Right lung (tissue), 5 donors: ENCODE measurements around the gene BSND. TPM values are rescaled to one million over a fixed set of nuclear protein-coding genes. Genes with fewer than 3 reads are reported as not detected.
"Not testable (repeated sequence)": the region's sequence is repeated elsewhere in the genome, so short reads cannot be mapped to it uniquely, and the experiment has no call there.

Source experiments
- DNase-seq, 2 donors: peaks; one replicate each; pipeline ENCODE4 v3.0.0-alpha.2; 2013
- polyA plus RNA-seq, 5 donors: library from polyadenylated mRNA; unstranded; fragments of 120-200 nt; gene quantifications; one replicate each; pipeline versions ENCODE4 v1.2.1 to v1.2.3, GENCODE V29; 2013; ENCODE audit warnings: inconsistent platforms in 1 of 5, low replicate concordance in 1 of 5; ENCODE audit not compliant: insufficient read length in 5 of 5, insufficient read depth in 1 of 5

Gene BSND
- polyA plus RNA-seq, 5 donors = 0.04 to 0.13 (median 0.06) TPM; not detected in 2

DNA sequence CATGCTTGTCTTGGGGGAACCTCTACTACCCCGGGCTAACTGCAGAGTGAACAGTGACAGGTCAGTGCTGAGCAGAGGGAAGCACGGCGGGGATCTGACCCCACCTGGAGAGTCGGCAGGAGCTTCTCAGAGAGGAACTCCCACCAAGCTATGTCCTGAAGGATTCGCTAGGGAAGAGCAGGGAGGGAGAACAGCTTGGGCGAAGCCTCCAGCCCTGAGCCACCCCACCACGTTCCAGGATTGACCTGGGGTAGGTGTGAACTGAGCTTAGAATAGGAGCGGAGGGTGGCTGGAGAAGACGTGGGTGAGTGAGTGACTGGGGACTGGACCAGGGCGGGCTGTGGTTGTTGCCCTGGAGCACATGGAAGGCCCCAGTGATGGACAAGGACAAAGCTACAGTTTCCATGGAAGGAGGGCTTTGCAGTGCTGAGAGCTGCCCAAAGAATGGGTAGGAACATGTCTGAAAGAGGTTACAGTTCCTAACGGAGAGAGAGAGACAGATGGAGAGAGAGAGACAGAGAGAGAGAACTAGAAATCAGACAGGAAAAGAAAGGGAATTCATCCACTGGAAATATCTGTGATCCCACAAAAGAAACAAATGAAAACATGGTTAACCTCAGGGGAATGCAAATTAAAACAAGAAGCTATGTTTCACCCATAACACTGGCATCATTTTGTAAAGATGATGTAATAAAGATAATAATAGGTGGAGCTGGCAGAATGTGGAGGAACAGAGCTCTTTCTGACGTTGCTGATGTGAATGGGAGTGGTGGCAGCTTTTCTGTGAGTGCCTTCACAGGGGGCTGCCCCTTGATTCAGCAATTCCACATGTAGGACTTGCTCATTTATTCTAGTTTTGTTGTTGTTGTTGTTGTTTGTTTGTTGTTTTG lies 17.2 kb downstream of the BSND start:
- DNase-seq = no peak

DNA sequence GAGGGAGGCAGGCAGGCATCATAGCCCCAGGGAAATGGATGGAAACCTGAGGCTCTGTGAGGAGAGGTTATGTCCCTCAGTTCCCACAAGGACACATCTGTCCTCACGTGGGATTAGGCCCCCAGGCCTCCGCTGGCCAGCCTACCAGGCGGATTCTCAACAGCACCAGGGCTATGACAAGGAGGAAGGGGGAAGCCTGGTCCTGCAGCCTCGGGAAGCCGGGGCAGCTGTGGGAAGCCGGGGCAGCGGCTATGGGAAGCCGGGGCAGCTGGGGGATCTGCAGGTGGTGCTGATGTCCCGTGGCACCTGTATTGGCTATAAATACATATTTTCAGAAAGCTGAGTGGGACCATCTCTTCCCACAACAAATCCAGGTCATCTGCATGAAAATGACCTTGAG lies 19.7 kb downstream of the BSND start:
- DNase-seq = no peak

DNA sequence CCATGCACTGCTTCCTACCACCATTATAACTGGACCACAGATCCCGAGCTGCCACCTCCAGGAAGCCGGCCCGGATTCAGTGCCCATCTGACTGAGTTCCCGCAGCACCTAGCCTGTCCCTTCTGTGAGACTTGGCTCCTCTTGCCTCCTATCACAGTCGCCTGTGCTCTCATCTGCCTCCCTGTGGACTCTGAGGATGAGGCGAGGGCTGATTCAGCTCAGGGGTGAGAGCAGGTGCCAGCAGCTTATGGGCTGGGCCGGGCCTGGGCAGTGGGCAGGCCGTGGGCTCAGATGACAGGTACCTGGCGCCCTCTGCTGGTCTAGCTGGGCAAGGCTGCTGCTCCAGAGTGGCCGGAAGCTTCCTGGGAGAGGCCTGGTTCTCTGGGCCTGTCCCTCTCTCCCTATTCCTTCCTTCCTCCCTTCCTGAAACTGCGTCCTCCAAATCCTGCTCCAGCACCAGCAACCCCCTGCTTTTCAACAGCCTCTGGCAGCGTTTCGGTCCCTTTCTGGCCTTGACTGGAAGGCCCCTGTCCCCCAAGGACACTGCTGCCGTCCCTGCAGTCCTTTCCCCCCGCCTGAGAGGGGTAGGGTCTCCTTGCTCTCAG lies 23.3 kb downstream of the BSND start:
- DNase-seq = peak; percentile 50 to 65

DNA sequence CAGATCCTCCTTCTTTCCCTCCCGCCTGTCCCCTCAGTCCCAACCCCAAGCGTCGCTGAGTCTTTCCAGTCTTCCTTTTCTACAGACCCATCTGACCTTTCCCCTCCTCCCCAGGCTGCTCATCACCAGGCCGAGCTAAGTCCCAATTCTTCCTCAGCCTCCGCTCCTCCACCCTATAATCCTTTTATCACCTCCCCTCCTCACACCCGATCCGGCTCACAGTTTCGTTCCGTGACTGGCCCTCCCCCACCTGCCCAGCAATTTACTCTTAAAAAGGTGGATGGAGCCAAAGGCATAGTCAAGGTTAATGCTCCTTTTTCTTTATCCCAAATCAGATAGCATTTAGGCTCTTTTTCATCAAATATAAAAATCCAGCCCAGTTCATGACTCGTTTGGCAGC lies 25.4 kb downstream of the BSND start:
- DNase-seq = not testable (repeated sequence)

DNA sequence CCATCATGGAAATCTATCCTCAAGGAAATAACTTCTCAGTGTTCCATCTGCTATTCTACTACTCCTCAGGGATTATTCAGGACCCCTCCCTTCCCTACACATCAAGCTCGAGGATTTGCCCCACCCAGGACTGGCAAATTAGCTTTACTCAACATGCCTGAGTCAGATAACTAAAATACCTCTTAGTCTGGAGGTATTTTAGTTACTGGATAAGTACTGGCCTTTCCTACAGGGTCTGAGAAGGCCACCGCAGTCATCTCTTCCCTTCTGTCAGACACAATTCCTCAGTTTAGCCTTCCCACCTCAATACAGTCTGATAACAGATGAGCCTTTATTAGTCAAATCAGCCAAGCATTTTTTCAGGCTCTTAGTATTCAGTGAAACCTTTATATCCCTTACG lies 27.9 kb downstream of the BSND start:
- not testable (repeated sequence) for DNase-seq

DNA sequence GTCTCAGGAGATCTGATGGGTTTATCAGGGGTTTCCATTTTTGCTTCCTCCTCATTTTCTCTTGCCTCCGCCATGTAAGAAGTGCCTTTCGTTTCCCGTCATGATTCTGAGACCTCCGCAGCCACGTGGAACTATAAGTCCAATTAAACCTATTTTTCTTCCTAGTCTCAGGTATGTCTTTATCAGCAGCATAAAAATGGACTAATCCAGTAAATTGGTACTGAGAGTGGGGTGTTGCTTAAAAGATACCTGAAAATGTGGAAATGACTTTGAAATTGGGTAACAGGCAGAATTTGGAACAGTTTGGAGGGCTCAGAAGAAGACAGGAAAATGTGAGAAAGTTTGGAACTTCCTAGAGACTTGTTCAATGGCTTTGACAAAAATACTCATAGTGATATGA lies 32.4 kb downstream of the BSND start:
- not testable (repeated sequence) for DNase-seq

DNA sequence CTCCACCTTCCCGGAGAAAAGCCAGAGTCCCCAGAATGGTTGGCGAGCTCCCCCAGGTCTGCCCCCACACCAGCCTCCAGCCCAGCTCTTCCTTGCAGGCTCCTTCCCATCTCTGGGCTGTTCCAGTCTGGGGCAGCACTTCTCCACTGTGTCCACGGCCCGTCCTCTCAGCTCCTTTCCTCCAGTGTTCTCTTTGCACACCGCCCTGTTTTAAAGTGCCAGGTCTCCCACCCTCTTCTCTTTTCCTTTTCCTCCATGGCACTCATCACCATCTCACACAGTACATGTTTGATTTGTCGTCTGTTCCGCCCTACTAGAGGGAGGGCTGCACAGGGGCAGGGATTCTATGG lies 34.5 kb downstream of the BSND start:
- DNase-seq = no peak

DNA sequence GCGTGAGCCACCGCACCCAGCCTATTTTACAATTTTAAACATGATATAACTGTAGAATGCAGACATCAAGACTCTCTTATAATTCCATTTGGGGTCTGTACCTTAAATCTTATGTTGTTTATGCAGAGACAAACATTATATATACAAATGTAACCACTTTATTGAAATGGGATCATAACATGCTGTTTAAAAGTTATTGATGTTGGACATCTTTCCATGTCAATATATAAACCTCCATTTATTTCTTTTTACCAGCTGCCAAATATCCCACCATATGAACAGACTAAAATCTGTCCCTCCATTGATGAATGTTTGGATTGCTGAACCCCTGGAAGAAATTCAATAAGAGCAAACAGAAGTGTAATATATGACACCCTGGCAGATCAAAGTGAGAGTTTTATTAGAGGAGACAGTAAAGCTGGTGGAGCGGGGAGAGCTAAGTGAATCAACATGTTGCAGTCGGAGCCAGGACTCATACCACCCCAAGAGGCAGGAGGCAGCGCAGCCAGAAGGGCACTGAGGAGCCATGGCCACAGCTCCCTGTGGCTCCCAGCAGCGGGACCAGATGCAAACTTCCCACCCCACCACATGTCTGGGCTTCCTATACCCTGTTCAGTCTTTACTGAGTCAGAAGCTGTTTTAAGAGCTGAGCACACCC lies 35.9 kb downstream of the BSND start:
- no peak for DNase-seq

DNA sequence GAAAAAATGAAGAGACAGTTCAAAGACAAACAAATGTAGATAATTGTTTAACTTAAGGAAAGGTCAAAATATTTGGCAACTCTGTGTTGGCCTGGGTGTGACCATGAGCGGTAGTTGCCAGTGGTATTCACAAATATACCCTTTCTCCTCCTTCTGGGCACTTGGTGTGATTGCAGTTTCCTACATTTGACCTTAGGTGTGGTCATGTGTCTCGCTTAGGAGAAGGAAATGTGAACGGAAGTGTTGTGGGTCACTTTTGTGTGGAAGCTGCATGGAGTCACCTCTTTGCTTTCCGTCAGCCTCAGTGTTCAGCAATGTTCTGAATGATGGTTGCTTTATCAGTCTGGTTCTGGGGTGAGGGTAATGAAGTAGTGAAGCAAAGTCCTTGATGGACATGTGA lies 37.2 kb downstream of the BSND start:
- DNase-seq = no peak

DNA sequence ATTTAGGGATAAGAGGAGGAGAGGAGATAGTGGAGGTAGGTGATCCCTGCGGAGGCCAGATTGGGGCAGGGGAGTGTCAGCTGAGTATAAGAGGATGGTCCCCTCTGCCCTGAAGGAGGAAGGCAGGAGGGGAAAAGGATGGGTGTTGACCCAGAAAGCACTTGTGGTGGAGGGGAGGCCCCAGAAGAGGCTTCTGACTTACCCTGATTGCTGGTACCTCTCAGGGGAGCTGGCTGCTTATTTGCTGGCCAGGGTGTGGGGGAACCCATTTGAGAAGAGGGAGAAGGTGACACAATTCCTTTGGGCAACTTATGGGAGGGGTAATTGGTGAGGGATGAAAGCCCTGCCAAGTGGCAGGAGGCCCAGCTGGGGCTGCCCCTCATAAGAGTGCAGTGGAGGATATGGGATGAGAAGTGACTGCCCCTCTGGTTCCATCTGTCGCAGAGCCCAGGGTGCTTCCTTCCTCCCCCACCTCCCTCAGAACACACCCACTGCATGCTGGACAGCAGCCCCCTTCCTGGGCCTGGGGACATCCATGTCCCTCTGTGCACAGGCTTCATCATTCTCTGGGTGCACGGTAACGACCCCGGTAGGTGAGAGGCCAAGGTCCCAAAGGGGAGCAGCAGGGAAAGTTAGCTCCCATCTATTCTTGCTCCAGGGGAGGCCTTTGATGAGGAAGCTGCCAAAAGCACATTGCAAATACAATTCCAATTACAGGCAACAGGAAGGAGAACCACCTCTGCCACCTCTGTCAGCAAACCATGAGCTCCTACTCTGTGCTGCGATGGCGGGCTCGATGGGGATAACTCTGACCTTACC lies 39.2 kb downstream of the BSND start:
- no peak for DNase-seq

DNA sequence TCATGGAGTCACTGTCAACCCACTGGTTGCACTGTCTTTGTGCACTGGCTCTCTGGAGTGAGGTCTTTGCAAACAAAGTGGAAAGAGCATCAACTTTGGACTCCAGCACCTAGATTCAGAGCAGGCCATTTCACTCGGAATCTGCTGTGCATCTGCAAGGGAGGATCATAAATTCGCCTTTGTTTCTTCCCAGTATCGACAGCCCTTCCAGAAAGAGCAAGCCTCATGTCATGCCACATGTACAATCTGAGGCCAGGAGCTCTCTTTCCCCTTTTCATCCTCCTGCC lies 39.8 kb downstream of the BSND start:
- no peak for DNase-seq

DNA sequence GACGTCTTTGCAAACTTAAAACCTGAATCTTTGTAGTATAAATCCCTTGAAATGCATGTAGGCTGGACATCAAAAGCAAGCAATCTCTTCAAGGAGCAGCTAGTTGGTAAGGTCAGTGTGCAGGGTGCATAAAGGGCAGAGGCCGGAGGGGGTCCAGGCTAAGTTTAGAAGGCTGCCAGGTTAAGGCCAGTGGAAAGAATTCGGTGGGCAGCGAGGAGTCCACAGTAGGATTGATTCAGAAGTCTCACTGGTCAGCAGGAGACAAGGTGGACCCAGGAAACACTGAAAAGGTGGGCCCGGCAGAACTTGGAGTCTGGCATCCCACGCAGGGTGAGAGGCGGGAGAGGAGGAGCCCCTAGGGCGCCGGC lies 40.2 kb downstream of the BSND start:
- DNase-seq = no peak

DNA sequence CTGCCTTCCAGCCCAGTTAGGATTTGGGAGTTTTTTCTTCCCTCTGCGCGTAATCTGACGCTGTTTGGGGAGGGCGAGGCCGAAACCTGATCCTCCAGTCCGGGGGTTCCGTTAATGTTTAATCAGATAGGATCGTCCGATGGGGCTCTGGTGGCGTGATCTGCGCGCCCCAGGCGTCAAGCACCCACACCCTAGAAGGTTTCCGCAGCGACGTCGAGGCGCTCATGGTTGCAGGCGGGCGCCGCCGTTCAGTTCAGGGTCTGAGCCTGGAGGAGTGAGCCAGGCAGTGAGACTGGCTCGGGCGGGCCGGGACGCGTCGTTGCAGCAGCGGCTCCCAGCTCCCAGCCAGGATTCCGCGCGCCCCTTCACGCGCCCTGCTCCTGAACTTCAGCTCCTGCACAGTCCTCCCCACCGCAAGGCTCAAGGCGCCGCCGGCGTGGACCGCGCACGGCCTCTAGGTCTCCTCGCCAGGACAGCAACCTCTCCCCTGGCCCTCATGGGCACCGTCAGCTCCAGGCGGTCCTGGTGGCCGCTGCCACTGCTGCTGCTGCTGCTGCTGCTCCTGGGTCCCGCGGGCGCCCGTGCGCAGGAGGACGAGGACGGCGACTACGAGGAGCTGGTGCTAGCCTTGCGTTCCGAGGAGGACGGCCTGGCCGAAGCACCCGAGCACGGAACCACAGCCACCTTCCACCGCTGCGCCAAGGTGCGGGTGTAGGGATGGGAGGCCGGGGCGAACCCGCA lies 40.8 kb downstream of the BSND start, which contains the start of gene PCSK9:
PCSK9 (plus strand) TSS at position 207 of the 741 bp plus-strand sequence; CDS start at position 497, 290 bp downstream.
- DNase-seq = peak; percentile 22 to 49

DNA sequence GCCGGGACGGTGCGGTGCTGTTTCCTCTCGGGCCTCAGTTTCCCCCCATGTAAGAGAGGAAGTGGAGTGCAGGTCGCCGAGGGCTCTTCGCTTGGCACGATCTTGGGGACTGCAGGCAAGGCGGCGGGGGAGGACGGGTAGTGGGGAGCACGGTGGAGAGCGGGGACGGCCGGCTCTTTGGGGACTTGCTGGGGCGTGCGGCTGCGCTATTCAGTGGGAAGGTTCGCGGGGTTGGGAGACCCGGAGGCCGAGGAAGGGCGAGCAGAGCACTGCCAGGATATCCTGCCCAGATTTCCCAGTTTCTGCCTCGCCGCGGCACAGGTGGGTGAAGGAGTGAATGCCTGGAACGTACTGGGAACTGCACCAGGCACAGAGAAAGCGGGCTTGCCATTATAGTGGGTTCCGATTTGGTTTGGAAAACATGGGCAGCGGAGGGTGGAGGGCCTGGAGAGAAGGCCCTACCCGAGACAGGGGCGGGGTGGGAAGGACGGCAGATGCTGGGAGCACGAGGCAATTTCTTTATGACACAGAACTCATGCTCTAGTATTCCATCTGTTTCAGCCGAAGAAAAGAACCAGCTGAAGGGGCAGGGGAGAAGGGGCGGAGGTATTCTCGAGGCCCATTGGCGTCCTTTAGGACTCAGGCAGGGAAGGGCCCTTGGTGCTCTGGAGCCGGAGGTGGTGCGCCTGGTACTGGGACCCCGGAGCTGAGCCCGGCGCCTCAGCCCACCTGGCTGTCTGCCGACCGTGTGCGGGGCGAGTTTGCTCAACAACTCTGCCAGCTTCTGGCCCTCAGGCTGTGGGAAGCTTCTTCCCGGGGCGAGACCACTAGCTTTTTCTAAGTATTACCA lies 41.6 kb downstream of the BSND start:
- no peak for DNase-seq

DNA sequence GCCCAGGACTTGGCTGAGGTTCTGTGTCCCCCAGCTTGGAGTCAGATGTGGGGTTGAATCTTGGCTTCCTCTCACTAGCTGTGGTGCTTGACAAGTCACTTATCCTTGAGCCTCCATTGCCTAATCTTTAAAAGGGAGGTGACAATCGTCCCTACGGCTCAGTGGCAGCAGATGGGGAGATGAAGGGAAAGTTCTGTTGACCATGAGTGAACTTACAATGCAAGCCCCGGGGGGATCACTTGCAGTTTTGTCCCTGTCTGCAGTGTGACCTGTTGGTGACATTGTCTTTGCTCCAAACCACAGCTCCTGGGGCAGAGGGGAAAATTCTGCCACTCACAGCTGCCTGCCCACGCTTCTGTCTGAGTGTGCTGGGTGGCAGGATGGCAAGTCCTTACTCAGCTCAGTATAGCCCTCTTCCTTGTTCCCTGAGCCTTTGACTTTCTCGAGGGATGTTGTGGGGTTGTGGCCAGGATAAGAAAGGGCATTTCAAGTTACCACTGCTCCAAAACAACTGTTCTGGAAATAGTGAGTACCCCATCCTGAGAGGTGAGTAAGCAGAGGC lies 42.3 kb downstream of the BSND start:
- no peak for DNase-seq

DNA sequence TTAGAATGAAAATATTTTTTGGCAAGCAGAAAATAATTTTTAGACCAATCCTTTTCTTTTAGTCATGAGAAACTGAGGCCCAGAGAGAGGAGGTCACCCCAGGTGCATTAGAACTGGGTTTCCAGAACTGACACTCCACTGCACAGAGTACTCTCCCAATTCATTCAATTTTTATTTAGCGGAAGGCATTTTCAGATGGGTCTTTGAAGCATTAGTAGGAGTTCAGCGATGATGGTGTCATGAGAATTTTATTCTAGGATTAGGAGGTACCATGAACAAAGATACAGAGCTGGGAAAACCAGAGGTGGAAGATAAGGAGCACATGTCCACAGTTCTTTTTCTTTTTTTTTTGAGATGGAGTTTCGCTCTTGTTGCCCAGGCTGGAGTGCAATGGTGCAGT lies 42.9 kb downstream of the BSND start:
- DNase-seq = no peak

DNA sequence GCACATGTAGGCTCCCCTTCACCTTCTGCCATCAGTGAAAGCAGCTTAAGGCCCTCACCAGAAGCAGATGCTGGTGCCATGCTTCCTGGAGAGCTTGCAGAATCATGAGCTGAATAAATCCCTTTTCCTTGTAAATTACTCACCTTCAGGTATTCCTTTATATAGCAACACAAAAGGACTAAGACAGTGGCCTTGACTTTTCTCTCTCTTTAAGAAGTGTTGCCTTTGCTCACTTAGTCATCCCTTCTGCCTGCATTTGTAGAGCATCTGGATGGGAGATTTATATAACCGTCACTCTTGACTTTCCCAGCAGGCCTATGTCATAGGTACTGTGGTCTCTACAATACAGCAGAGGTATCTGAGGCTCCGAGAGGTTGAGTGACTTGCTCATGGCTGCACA lies 44.3 kb downstream of the BSND start:
- DNase-seq = no peak

DNA sequence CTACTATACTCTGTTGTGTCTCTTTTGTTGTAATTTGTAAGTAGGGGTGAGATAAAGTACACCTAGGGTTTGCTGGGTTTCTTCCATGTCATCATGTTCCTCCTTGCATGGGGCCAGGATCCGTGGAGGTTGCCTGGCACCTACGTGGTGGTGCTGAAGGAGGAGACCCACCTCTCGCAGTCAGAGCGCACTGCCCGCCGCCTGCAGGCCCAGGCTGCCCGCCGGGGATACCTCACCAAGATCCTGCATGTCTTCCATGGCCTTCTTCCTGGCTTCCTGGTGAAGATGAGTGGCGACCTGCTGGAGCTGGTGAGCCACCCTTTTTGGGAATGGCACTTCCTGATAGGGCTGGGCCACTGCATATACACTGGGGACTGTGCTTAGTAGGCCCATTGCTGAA lies 45.0 kb downstream of the BSND start:
- no peak for DNase-seq

DNA sequence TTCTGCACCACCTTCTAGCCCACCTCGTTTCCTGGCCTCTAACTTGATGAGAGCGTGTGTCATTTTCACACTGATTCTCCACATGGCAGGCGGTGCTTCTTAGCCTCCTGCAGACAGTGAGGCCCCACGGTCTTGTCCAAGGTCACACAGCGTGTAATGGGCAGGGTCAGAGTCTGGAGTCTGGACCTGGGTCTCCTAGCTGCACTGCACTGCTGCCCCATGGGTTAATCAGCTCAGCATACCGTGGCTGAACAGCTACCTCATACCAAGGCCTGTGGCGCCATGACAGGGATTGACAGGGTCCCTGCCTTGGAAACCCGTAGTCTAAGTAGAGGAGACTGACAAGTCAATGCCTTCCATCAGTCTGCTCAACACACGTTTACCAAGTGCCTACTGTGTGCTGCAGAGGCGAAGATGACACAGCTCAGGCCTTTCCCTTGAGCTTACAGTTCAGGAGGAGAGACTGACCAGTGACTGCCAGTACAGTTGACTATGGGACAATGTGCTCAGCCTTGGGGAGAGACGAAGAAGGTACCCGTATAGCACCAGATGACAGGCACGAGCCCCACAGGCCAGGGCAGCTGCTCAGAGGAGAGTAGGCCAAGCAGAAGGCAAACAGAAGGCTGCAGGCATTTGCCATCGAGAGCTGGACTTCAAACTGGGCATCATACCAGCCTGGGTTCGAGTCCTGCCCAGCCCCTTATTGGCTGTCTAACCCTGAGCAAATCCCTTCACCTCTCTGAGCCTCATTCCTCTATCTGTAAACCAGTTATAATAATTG lies 46.1 kb downstream of the BSND start:
- no peak for DNase-seq
